Calu3 (cell line): ENCODE data around the gene SAT1. TPM values are rescaled to one million over a fixed set of nuclear protein-coding genes. Genes with fewer than 3 reads are reported as not detected.
"Not testable (repeated sequence)": the region's sequence is repeated elsewhere in the genome, so short reads cannot be mapped to it uniquely, and the experiment has no call there.

Experiments used
- BruUV-seq: library from RNA; stranded (reverse); fragments of 400-500 nt; replicated peaks from 2 replicates; lab custom pipeline; 2021; lab: Mats Ljungman, UMichigan
- CTCF ChIA-PET: fragments of 300-600 bp; sonication (Branson Sonifier 250); formaldehyde crosslinking; loops from one replicate; lab custom pipeline; 2022; ENCODE audit warnings: antibody characterized with exemption; lab: Charles Lee
- DNase-seq: peaks from one replicate; pipeline ENCODE4 v3.0.0; 2022
- H3K27ac Mint-ChIP-seq: one replicate; pipeline ENCODE4 v1.8.0; 2022; ENCODE audit warnings: mixed read lengths; ENCODE audit not compliant: unreplicated experiment
- H3K27me3 Mint-ChIP-seq: one replicate; pipeline ENCODE4 v1.8.0; 2022; ENCODE audit warnings: mixed read lengths; ENCODE audit not compliant: unreplicated experiment
- H3K36me3 Mint-ChIP-seq: one replicate; pipeline ENCODE4 v1.8.0; 2022; ENCODE audit warnings: mild to moderate bottlenecking, moderate library complexity, mixed read lengths; ENCODE audit not compliant: insufficient read depth, unreplicated experiment
- H3K4me1 Mint-ChIP-seq: one replicate; pipeline ENCODE4 v1.8.0; 2022; ENCODE audit warnings: mild to moderate bottlenecking, low read depth, mixed read lengths; ENCODE audit not compliant: unreplicated experiment
- H3K4me3 Mint-ChIP-seq: one replicate; pipeline ENCODE4 v1.8.0; 2022; ENCODE audit warnings: mild to moderate bottlenecking, low read depth, moderate library complexity, mixed read lengths; ENCODE audit not compliant: unreplicated experiment
- H3K9me3 Mint-ChIP-seq: one replicate; pipeline ENCODE4 v1.8.0; 2022; ENCODE audit warnings: low read depth, mixed read lengths; ENCODE audit not compliant: unreplicated experiment
- intact Hi-C: fragments of 100-400 bp; cut with micrococcal nuclease; formaldehyde crosslinking; loops from one replicate; pipeline ENCODE4 v1.10.0; 2022; ENCODE audit not compliant: unreplicated experiment
- total RNA-seq: library from RNA; stranded (reverse); gene quantifications from 2 replicates; pipeline ENCODE4 v1.2.3, GENCODE V29; 2022
- TF ChIP-seq, protein P1 (sequence below): fragments of 200-600 bp; IDR thresholded peaks from one replicate; pipeline ENCODE4 v1.8.0; 2022; ENCODE audit warnings: antibody characterized with exemption; ENCODE audit not compliant: unreplicated experiment

The SAT1 gene
- total RNA-seq, 1 experiment from 2014 or later: 426 TPM

- H3K4me1 Mint-ChIP-seq: peaks cover 18% of the 10 kb centered on the region
- CTCF ChIA-PET: interaction anchor here (0.5 to 1.9 kb wide), 6 partner anchors 8 to 743 kb away, joined by 3 to 10 read pairs (median 3); no protein-coding TSS in a partner anchor
- intact Hi-C loops: loop anchor here (2.0 kb wide), 1 partner anchor 38 kb away; no protein-coding TSS in a partner anchor
- H3K27ac Mint-ChIP-seq: peak within 1 kb of the TSS; percentile 61
- H3K36me3 Mint-ChIP-seq: peaks cover 22% of the 10 kb centered on the region
- TF ChIP-seq, protein P1, sequence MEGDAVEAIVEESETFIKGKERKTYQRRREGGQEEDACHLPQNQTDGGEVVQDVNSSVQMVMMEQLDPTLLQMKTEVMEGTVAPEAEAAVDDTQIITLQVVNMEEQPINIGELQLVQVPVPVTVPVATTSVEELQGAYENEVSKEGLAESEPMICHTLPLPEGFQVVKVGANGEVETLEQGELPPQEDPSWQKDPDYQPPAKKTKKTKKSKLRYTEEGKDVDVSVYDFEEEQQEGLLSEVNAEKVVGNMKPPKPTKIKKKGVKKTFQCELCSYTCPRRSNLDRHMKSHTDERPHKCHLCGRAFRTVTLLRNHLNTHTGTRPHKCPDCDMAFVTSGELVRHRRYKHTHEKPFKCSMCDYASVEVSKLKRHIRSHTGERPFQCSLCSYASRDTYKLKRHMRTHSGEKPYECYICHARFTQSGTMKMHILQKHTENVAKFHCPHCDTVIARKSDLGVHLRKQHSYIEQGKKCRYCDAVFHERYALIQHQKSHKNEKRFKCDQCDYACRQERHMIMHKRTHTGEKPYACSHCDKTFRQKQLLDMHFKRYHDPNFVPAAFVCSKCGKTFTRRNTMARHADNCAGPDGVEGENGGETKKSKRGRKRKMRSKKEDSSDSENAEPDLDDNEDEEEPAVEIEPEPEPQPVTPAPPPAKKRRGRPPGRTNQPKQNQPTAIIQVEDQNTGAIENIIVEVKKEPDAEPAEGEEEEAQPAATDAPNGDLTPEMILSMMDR: no peak
- H3K9me3 Mint-ChIP-seq: no peaks in the 10 kb centered on the region
- peak within 1 kb of the TSS; percentile 67 for H3K4me3 Mint-ChIP-seq
- TSS peak; percentile 61 for BruUV-seq
- no peaks in the 10 kb centered on the region for H3K27me3 Mint-ChIP-seq
- DNase-seq: peak; percentile 91
Observed at GRCh38 chrX:23742697-23743622, 40.0 kb upstream of the SAT1 start, which contains the start of gene ACOT9. TSS of gene ACOT9 (minus strand) at chrX:23743276. CDS start at chrX:23743144, 132 bp downstream.

DNA sequence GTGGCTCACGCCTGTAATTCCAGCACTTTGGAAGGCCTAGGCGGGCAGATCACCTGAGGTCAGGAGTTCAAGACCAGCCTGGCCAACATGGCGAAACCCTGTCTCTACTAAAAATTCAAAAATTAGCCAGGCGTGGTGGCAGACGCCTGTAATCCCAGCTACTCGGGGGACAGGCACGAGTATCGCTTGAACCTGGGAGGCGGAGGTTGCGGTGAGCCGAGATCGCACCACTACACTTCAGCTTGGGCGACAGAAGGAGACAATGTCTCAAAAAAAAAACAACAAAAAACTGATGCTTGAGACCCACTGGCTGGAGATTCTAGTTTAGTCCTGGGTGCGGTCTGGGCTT is 39.4 kb upstream of the SAT1 start:
- peak overlapping the region; percentile 67 for H3K4me3 Mint-ChIP-seq
- intact Hi-C loops: loop anchor here (2.0 kb wide), 1 partner anchor 37 kb away; no protein-coding TSS in a partner anchor
- H3K27me3 Mint-ChIP-seq, H3K9me3 Mint-ChIP-seq, DNase-seq: not testable (repeated sequence)
- H3K4me1 Mint-ChIP-seq: peaks cover 18% of the 10 kb centered on the region
- CTCF ChIA-PET: interaction anchor here (0.5 to 1.9 kb wide), 4 partner anchors 38 to 310 kb away, joined by 3 to 10 read pairs (median 3); no protein-coding TSS in a partner anchor
- peak overlapping the region; percentile 61 for H3K27ac Mint-ChIP-seq
- TSS peak; percentile 93 for BruUV-seq
- H3K36me3 Mint-ChIP-seq: peaks cover 22% of the 10 kb centered on the region

- H3K27me3 Mint-ChIP-seq: no peaks in the 10 kb centered on the region
Observed at GRCh38 chrX:23745786-23746185, 37.2 kb upstream of the SAT1 start.

DNA sequence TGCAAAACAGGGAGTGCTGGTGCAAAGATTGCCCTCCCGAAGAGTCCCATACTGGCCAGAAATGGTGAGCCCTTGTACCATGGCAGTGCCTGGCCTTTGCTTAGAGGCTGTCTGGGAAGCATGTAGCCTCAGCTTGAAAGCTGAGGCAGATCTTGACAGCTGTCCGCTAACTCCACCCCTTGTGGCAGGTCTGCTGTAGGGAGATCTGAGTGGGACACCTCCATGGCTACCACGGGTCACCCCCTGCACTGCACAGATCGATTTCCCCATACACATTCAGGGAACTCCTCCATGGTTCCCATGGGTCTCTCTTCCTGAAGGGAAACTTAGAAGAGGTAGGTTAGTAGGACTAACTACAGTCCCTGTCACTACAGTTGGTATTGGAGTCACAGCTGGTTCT is 33.8 kb upstream of the SAT1 start:
- Mint-ChIP-seq H3K27ac (no peak overlapping the region), H3K4me3 (no peak overlapping the region), H3K36me3 (no peaks in the 10 kb centered on the region), H3K4me1 (no peaks in the 10 kb centered on the region), H3K9me3 (no peaks in the 10 kb centered on the region), H3K27me3 (no peaks in the 10 kb centered on the region)
- DNase-seq: no peak
- TF ChIP-seq, protein P1: no peak
- intact Hi-C loops: no loop called here
- no TSS peak for BruUV-seq
- CTCF ChIA-PET: no interaction called here

More at GRCh38 chrX:23745786-23746185, 37.2 kb upstream of the SAT1 start:
- no TSS peak for BruUV-seq
- Mint-ChIP-seq H3K4me3 (no peak overlapping the region), H3K36me3 (peaks cover 22% of the 10 kb centered on the region), H3K27ac (no peak overlapping the region), H3K9me3 (no peaks in the 10 kb centered on the region), H3K4me1 (peaks cover 12% of the 10 kb centered on the region)
- no peak for DNase-seq
- TF ChIP-seq, protein P1: no peak
- CTCF ChIA-PET: no interaction called here
- intact Hi-C loops: no loop called here
